Activated CD8-positive, alpha-beta memory T cell treated with anti-CD3 and anti-CD28 coated beads, Interleukin-2, amount 50 U/mL, for 24 hours (primary cell): ENCODE measurements around the gene C9orf40.

ENCODE experiments used
- DNase-seq: peaks from one replicate; pipeline ENCODE4 v3.0.0-alpha.2; 2020; ENCODE audit errors: extremely low read depth

Gene C9orf40

DNA sequence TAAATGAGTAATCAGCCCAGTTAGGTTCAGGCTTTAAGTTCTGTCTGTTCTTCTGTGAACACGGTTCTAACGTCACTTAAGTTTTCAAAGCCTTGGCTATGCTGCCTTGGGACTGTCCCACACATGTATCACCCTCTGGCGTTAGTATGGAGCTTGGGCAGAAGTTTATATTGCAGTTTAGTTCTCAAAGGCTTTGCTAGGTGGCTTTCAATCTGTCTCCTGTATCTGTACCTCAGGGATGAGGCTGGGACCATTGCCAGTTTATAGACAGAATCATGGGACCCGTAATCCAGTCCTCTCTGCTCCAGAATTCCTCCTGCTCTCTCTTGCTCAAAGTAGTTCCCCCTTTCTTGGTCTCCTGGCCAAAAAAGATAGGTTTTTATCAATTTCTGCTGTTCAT is 12.1 kb downstream of the C9orf40 start:
- no peak for DNase-seq

DNA sequence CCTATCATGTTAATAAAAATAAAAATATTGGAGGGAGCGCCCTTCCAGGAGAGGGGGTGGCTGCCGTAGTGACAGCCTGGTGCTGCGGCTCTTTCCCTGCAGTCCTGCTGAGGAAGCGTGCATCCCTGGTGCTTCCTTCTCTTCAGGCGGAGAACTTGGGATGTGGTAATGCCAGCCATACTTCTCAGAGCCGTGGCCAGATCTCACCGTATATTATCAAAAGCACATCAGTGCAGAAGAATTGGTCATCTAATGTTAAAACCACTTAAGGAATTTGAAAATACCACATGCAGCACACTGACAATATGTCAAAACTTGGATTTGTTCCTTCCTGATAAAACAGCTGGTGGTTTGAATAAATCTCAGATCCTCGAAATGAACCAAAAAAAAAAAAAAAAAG is 17.7 kb downstream of the C9orf40 start:
- DNase-seq: no peak

DNA sequence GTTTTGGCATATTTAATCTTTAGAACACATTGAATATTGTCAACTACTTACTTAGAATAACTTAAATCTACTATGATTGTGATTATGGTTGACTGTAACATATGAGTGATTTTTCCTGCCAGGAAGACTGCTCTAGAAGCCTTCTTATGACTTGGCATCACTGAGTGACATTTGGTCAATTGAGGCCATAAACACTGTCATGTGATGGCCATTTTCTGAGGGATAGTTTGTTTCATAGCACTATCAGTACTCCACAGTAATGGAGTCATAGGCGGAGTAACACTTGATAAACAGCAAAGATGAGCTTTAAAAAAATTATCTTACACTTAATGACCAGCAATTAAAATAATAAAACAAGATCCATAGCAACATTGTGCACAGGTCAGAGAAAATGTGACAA is 31.0 kb downstream of the C9orf40 start:
- no peak for DNase-seq

DNA sequence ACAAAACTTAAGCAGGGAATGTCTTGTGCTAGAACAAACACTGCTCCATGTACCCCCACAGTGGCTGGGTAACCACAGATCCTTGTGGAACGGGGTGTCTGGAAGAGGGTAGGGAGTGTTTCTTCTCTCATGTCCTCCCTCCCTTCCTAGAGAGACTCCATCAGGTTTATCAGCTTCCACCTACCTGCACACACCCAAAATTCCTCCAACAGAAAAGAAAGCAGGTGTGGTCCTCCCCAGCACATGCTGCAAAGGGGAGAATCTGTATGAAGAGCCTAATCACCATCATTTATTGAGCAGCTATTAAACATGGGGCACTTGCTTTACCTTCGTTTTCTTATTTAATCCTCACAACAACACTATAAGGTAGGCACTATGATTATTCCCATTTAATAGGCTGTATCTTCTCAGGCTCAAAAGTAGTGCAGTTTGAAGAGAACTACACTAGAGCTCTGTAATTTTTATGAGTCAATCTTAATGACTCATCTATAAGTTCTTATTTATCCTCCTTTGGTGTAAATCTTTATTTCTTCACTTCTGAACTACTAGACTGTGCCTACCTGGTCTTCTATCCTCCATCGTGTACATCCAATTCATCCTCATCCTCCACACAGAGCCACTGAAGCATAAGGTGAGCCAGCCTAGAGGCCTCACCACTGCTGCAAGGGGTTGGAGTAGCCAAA is 31.6 kb downstream of the C9orf40 start:
- no peak for DNase-seq

DNA sequence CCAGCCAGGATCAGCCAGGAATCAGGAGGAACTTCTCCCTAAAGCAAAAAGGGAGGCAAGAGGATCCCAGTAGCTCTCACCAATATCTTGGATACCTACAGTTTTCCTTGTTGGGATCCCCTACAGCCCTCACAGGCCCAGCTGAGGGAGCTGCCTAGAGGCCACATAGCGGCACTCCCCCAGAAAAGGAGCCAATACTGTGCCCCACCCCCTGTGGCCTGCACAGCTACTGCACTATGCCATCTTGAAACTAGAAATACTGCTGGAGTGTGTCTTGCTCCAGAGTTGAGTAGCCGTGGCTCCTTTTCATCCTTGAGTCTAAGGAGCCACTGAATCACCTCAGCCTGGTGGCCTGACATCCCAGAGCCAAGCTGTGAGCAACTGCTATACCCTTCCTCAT is 42.7 kb downstream of the C9orf40 start:
- DNase-seq: no peak

DNA sequence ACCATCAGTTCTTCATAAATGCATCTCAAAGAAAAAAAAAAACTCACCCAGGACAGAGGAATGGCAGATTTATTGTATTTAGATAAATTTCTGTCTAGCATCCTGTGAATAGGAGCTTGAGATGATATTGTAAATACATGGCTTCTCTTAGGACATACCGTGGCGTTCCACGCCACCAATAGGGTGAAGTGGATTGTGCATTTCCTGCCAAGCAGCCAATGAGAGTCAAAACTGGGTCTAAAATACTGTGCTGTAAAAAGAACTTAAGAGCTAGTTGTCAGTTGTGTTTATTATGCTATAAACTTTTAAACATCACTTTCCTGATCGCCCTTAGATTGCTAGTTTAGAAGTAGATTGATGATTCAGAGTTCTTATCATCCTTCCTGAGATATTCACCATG is 44.0 kb downstream of the C9orf40 start:
- DNase-seq: no peak

DNA sequence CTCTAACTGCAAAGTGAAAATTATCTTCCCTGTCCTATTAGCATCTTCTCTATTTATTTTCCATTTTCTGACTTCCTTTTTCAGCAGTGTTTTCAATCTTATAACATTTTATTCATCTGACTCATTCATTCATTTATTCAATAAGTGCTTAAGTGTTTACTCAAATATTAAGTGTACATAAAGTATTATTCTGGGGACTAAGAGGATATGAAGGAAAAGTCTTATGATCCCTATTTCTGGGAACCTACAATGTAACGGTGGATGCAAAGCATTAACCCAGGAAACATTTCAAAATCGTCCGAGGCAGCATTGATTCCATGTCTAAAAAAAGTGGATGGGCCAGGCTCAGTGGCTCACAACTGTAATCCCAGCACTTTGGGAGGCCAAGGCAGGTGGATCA is 45.6 kb downstream of the C9orf40 start:
- no peak for DNase-seq

DNA sequence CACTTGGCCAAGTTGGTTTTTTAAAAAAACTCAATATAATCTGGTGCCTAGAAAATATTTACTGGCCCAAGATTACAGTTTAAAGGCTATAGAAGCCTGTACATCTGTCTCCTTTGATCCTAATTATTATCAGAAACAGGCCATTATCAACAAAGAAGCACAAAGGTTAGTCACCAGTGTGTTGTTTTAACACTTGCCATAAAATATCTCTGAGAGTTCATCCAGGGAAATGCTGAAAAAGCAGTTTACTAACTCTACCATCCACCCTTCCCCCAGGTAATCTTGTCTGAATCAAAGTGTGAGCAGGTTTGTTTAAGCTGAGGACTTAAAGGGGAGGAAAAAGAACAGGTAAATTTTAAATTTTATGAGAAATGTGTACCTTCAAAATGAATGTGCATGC is 51.7 kb downstream of the C9orf40 start:
- no peak for DNase-seq
